Tibial nerve (tissue), 4 donors: ENCODE data around the gene PTPRG. TPM values are rescaled to one million over a fixed set of nuclear protein-coding genes. Genes with fewer than 3 reads are reported as not detected.

ENCODE experiments used
- DNase-seq, 2 donors: peaks; one replicate each; pipeline ENCODE4 v3.0.0-alpha.2; 2019; ENCODE audit warnings: low spot score in 2 of 2
- H3K27ac ChIP-seq, 4 donors: fragments of 200-600 bp; sonication (generic) in 3 of 4; one replicate each; pipeline ENCODE4 v1.5.1; 2017 to 2019; ENCODE audit warnings: mild to moderate bottlenecking in 1 of 4
- H3K27me3 ChIP-seq, 2 donors: fragments of 200-600 bp; sonication (generic) in 1 of 2; one replicate each; pipeline versions ENCODE4 v1.5.1 to v1.6.0; 2017 to 2019
- H3K36me3 ChIP-seq, 3 donors: fragments of 200-600 bp; sonication (generic); one replicate each; pipeline ENCODE4 v1.5.1; 2018 to 2019
- H3K4me1 ChIP-seq, 4 donors: fragments of 200-600 bp; sonication (generic) in 3 of 4; one replicate each; pipeline ENCODE4 v1.5.1; 2017 to 2019
- H3K4me3 ChIP-seq, 4 donors: fragments of 200-600 bp; sonication (generic) in 3 of 4; one replicate each; pipeline ENCODE4 v1.5.1; 2017 to 2019; ENCODE audit warnings: mild to moderate bottlenecking in 1 of 4, moderate library complexity in 1 of 4
- H3K9me3 ChIP-seq, 4 donors: fragments of 200-600 bp; sonication (generic) in 3 of 4; one replicate each; pipeline ENCODE4 v1.5.1; 2017 to 2019
- EP300 ChIP-seq, 2 donors: sonication (generic); formaldehyde crosslinking; IDR thresholded peaks; one replicate each; pipeline ENCODE4 v1.6.1; 2017; ENCODE audit warnings: antibody characterized with exemption in 2 of 2, mild to moderate bottlenecking in 1 of 2
- POLR2A ChIP-seq, 2 donors: fragments of 450-650 bp; IDR thresholded peaks; one replicate each; pipeline ENCODE4 v1.6.1; 2017; ENCODE audit warnings: antibody characterized with exemption in 2 of 2, mild to moderate bottlenecking in 2 of 2, moderate library complexity in 2 of 2
- WGBS, 2 donors: methylation state at CpG; one replicate each; pipeline ENCODE4 v1.1.5; 2018; 5-methylcytosine and 5-hydroxymethylcytosine counted together
- total RNA-seq, 4 donors: library from RNA; depleted of rRNA; stranded (reverse); fragments of >200 nt; gene quantifications; one replicate each; pipeline ENCODE4 v1.1.0, GENCODE V29; 2016
- TF ChIP-seq, protein P1 (sequence below), 5 experiments: fragments of 200-600 bp in 3 of 5; fragments of 450-650 bp in 2 of 5; sonication (generic) in 3 of 5; IDR thresholded peaks; one replicate each; pipeline ENCODE4 v1.5.1; 2016 to 2019; ENCODE audit warnings: antibody characterized with exemption in 5 of 5, mild to moderate bottlenecking in 3 of 5, moderate library complexity in 2 of 5

PTPRG gene
- total RNA-seq, 4 donors from 2014 or later = 112 to 174 (median 121) TPM

DNA sequence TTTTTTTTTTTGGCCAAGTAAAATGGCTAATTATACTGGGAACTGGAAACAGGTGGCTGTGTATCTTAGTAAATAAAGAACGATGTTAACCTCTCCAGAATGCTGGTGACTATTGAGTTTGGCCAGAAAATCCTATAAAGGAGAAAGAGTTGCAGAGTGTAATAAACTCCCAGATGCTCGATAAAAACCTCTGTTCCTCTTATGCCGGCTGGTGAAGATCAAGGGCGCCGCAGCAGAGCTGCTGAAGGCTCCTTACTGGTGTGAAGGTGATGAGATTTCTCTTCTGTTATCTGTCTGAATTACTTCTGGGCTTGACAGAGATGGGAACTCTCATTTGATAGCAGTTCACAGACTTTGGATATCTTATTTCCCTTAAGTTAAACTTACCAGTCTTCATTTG lies 104.6 kb downstream of the PTPRG start:
- TF ChIP-seq EP300 (IDR thresholded peaks at IDR 0.05) (no peak), POLR2A (IDR thresholded peaks at IDR 0.05) (no peak)
- TF ChIP-seq, protein P1, sequence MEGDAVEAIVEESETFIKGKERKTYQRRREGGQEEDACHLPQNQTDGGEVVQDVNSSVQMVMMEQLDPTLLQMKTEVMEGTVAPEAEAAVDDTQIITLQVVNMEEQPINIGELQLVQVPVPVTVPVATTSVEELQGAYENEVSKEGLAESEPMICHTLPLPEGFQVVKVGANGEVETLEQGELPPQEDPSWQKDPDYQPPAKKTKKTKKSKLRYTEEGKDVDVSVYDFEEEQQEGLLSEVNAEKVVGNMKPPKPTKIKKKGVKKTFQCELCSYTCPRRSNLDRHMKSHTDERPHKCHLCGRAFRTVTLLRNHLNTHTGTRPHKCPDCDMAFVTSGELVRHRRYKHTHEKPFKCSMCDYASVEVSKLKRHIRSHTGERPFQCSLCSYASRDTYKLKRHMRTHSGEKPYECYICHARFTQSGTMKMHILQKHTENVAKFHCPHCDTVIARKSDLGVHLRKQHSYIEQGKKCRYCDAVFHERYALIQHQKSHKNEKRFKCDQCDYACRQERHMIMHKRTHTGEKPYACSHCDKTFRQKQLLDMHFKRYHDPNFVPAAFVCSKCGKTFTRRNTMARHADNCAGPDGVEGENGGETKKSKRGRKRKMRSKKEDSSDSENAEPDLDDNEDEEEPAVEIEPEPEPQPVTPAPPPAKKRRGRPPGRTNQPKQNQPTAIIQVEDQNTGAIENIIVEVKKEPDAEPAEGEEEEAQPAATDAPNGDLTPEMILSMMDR (IDR thresholded peaks at IDR 0.05) = no peak
- H3K27ac ChIP-seq = no peak overlapping the region
- no peaks in the 10 kb centered on the region for H3K36me3 ChIP-seq
- peaks cover 0 to 20% (median 2%) of the 10 kb centered on the region in 4 donors for H3K4me1 ChIP-seq
- no peak overlapping the region for H3K4me3 ChIP-seq
- 66 to 68% methylated on average over 5 of the region's 5 CpGs for WGBS, 2 donors
- no peaks in the 10 kb centered on the region for H3K9me3 ChIP-seq
- no peaks in the 10 kb centered on the region for H3K27me3 ChIP-seq
- DNase-seq = no peak

GRCh38 chr3:61666615-61667330 lies 105.4 kb downstream of the PTPRG start:
- Histone ChIP-seq H3K4me1 (peaks cover 0 to 20% (median 2%) of the 10 kb centered on the region in 4 donors), H3K4me3 (no peak overlapping the region), H3K27ac (no peak overlapping the region), H3K36me3 (no peaks in the 10 kb centered on the region), H3K27me3 (no peaks in the 10 kb centered on the region), H3K9me3 (no peaks in the 10 kb centered on the region)
- WGBS, 2 donors = 68 to 72% methylated on average over 6 of the region's 6 CpGs
- no peak for TF ChIP-seq POLR2A (IDR thresholded peaks at IDR 0.05)
- DNase-seq = no peak

- WGBS, 2 donors = 72 to 78% methylated on average over 6 of the region's 6 CpGs
- Histone ChIP-seq H3K36me3 (no peaks in the 10 kb centered on the region), H3K27me3 (no peaks in the 10 kb centered on the region), H3K4me3 (no peak overlapping the region), H3K9me3 (no peaks in the 10 kb centered on the region), H3K27ac (no peak overlapping the region), H3K4me1 (peaks cover 0 to 20% (median 2%) of the 10 kb centered on the region in 4 donors)
- DNase-seq = no peak
- TF ChIP-seq EP300 (IDR thresholded peaks at IDR 0.05) (no peak), POLR2A (IDR thresholded peaks at IDR 0.05) (no peak)
- TF ChIP-seq, protein P1 (IDR thresholded peaks at IDR 0.05) = no peak
Observed at GRCh38 chr3:61667383-61667782, 106.0 kb downstream of the PTPRG start.

DNA sequence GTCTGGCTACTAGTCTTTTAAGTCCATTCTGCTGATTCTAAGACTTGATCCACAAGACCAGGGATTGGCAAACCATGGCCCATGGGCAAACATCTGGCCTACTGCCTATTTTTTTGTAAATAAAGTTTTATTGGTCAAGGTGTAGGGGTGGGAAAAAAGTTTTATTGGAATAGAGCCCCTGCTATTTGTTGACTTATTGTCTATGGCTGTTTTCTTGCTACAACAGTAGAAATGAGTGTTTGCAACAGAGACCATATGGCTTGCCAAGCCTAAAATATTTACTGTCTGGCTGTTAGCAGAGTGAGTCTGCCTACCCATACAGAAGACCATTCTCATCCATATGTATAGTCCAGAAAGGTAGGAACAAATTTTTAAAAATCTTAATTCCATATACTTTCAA lies 106.4 kb downstream of the PTPRG start:
- no peak for TF ChIP-seq EP300 (IDR thresholded peaks at IDR 0.05)
- TF ChIP-seq, protein P1 (IDR thresholded peaks at IDR 0.05) = no peak
- TF ChIP-seq POLR2A (IDR thresholded peaks at IDR 0.05) = no peak
- no peak for DNase-seq
- no peaks in the 10 kb centered on the region for H3K9me3 ChIP-seq
- no peak overlapping the region for H3K27ac ChIP-seq
- H3K4me1 ChIP-seq = peaks cover 0 to 20% (median 2%) of the 10 kb centered on the region in 4 donors
- H3K27me3 ChIP-seq = no peaks in the 10 kb centered on the region
- H3K4me3 ChIP-seq = no peak overlapping the region
- no peaks in the 10 kb centered on the region for H3K36me3 ChIP-seq

- Histone ChIP-seq H3K4me1 (peaks cover 0 to 23% (median 2%) of the 10 kb centered on the region in 4 donors), H3K9me3 (no peaks in the 10 kb centered on the region), H3K36me3 (no peaks in the 10 kb centered on the region), H3K27me3 (no peaks in the 10 kb centered on the region), H3K27ac (no peak overlapping the region), H3K4me3 (no peak overlapping the region)
- WGBS, 2 donors = 48 to 54% methylated on average over 5 of the region's 5 CpGs
- DNase-seq = no peak
- TF ChIP-seq, protein P1 (IDR thresholded peaks at IDR 0.05) = no peak
- no peak for TF ChIP-seq EP300 (IDR thresholded peaks at IDR 0.05)
- no peak for TF ChIP-seq POLR2A (IDR thresholded peaks at IDR 0.05)
Observed at GRCh38 chr3:61668317-61668864, 107.0 kb downstream of the PTPRG start.
